Right lobe of liver (tissue), 4 donors: ENCODE measurements around the gene TMEM187.

ENCODE experiments used
- POLR2A ChIP-seq: fragments of 450-650 bp; IDR thresholded peaks from one replicate; pipeline ENCODE4 v1.6.1; 2017; ENCODE audit warnings: antibody characterized with exemption, mild to moderate bottlenecking
- TF ChIP-seq, protein P1 (sequence below), 4 donors: fragments of 200-600 bp in 3 of 4; fragments of 450-650 bp in 1 of 4; IDR thresholded peaks; one replicate each; pipeline versions ENCODE4 v1.5.1 to v1.8.0; 2016 to 2022; ENCODE audit warnings: antibody characterized with exemption in 4 of 4, mild to moderate bottlenecking in 2 of 4
- donor health status: DM: no; HTN: no; CAD: no.
- donor health status: DM: no; HTN: no; CAD: no.
- donor health status: DM: no; HTN: yes; CAD: no.

- TF ChIP-seq, protein P1, sequence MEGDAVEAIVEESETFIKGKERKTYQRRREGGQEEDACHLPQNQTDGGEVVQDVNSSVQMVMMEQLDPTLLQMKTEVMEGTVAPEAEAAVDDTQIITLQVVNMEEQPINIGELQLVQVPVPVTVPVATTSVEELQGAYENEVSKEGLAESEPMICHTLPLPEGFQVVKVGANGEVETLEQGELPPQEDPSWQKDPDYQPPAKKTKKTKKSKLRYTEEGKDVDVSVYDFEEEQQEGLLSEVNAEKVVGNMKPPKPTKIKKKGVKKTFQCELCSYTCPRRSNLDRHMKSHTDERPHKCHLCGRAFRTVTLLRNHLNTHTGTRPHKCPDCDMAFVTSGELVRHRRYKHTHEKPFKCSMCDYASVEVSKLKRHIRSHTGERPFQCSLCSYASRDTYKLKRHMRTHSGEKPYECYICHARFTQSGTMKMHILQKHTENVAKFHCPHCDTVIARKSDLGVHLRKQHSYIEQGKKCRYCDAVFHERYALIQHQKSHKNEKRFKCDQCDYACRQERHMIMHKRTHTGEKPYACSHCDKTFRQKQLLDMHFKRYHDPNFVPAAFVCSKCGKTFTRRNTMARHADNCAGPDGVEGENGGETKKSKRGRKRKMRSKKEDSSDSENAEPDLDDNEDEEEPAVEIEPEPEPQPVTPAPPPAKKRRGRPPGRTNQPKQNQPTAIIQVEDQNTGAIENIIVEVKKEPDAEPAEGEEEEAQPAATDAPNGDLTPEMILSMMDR (IDR thresholded peaks at IDR 0.05): no peak
- no peak for TF ChIP-seq POLR2A
Observed at GRCh38 chrX:153974726-153975286, 2.3 kb downstream of the TMEM187 start.
